Stimulated activated CD4-positive, alpha-beta T cell treated with anti-CD3 and anti-CD28 coated beads, Interleukin-15, amount 100 ng/mL, for 24 hours (primary cell): ENCODE results near the gene NTNG1.
"Not testable (repeated sequence)": the region's sequence is repeated elsewhere in the genome, so short reads cannot be mapped to it uniquely, and the experiment has no call there.

Experiments
- DNase-seq: peaks from one replicate; pipeline ENCODE4 v3.0.0-alpha.2; 2020

The NTNG1 gene

DNA sequence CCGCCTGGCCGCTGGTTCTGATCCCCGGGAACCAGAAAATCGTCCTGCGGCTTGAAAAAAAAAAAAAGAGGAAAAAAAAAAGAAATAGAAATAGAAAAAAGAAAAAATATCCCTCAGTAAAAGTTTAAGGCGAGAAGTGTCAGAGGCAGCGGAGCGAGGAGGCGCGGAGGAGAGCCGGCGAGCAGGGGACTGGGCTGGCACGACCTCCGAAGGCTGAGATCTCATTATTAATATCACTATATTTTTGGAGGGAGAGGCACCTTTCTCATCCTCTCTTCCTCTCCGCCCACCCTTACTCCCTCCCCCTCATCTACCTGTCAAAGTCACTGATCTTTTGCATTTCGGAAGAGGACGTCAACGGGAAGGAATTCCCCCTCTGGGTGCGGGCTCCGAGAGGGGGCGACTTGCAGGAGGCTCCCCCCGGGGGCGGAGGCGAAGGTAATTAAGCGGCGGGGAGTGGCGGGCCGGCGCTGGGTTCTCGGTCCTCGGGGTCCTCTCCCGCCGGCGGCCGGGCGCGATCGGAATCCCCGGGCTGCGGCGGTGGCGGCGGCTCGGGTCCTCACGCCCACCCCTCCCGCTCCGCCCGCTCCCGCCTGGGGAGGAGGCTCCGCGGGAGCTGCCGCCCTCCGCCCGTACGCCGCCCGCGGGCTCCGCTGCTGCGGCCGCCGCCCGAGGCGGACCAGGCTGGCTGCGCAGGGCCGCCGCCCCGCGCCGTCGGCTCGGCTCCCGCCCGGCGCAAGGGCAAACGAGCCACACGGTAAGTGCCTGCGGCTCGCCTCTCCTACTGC, at the start of gene NTNG1:
TSS of gene NTNG1 (plus strand) at position 337 of the 788 bp plus-strand sequence.
- peak; percentile 10 for DNase-seq

DNA sequence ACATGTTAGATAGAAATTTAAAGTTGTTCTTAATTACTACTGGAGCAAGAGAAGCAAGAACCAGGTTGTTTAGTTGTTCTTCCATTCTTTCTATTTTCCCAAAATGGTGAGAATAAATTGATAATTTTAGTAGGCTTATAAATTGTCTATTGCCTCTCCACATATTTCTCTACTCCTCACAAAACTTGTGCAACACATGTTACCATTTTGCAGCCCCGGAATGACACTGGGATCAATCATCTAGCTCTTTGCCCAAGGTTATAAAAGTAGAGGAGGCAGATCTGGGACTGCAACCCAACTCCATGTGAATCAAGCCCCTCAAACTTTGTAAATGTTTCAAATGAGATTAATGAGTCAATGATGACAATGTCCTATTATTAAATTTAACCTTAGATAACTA, 49.4 kb upstream of the NTNG1 start:
- DNase-seq, result no peak

DNA sequence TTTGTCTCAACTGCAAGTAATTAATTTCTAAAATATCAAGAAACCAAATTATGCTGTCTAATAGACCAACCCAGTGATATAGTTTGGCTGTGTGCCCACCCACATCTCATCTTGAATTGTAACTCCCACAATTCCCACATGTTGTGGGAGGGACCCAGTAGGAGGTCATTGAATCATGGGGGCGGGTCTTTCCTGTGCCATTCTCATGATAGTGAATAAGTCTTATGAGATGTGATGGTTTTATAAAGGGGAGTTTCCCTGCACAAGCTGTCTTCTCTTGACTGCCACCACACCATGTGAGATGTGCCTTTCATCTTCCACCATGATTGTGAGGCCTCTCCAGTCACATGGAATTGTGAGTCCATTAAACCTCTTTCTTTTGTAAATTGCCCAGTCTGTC, 47.4 kb upstream of the NTNG1 start:
- not testable (repeated sequence) for DNase-seq

DNA sequence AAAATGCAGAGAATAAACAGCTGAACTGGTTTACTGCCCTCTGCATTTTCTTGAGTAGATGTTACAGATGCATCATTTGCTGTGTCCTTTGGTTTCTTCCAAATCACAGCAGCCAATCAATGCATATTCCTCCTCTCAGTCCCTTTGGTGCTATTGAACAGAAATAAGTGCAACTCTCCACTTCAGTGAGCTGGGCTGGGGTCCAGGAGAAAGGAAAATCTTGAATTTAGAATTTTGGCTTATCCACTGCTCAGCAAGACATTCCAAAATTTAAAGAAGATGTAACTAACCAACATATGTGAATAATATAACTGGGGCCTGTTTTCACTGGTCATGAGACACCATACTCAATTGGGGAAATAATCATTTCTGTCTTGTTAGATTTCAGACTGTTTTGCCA, 45.2 kb upstream of the NTNG1 start:
- DNase-seq, result no peak

DNA sequence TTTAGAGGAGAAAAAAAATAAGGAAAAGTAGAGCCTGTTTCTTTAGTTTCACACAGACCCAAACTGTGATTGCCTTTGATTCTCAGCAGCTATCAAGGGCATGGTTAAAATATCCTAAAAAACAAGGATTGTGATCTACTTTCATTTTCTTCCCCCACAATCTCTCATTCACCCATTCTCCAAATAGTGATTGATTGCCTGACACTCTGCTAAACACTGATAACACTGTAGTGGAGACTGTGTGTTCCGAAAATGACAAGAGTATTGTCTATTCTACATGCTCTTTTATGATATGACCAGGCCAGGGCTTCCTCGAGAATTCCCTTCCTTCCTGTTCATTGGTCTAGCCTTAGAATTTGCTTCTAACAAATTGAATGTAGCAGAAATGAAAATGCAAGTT, 44.1 kb upstream of the NTNG1 start:
- DNase-seq, result no peak

DNA sequence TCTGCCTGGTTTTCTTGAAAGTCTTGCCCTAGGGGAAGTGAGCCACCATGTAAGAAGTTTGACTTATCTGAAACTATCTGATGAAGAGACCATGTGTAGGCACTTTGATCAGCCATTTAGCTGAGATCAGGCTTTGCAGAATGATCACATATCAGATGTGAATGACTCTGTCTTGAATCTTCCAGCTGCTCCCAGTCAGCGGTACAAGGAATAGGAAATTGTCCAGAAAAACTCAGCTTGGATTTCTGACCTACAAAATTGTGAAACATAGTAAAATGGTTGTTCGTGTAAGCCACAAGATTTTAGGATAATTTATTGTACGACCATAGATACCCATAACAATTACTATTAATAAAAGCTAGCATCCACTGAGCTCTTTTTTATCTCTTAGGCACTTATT, 41.9 kb upstream of the NTNG1 start:
- DNase-seq, result no peak

DNA sequence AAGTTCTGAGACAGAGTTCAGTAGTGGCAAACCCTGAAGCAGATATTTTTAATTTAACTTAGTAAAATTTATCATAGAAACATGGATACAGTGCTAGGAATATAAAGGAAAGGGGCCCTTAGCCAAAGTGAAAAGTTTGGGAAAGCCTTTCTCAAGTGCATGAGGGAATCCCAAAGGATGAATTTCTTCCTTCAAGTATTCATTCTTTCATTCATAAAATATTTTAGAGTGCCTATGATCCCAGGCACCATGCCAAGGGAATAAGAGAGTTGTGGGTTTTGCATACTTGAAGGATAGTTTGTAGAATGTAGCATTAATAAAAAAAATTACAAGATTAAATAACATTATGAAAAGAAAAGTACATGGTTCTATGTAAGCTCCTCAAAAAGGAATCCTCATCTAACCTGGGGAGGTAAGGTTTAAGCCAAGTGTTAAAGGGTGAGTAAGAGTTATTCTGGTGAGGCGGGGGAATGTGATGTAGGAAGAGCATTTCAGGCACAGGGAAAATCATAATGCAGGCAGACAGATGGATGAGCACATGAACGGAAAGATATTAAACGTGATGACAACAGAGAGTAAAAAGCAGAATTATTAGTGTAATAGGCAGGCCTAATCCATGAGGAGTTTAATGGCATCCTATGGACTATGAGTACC, 40.4 kb upstream of the NTNG1 start:
- no peak for DNase-seq

DNA sequence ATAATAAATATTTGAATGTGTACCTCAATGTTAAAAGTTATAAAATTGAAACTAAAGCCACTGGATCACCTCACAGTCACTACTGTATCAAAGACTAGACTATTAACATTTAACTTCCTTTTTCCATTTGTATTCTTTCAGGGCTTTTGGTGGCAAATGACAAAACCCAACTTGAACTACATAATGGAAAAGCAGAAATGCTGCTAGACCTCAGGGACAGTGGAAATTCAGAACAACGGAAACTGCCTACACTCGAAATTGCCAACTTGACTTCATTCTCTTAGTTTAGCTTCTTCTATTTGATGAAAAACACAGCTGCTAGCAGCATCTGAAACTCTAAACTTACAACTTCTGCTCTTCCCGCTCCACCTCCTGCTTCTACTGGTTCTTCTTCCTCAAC, 34.9 kb upstream of the NTNG1 start:
- no peak for DNase-seq

DNA sequence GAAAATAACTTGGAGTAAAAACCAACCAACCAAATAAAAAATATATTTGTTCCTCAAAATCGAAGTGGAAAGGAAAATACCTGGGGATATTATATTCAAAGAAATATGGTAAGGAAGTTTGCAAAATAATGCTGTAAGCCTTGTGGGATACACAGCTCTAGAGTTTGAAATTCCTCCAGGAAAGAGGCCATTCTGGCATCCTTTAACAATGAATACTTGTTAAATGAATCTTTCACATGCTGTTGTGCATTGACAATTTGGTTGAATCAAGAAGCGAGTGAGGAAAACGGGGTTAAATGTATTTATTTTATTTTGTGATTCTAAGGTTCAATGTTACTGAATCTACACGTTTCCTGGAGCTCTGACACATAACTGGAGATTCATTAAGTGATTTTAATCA, 30.5 kb upstream of the NTNG1 start:
- no peak for DNase-seq

DNA sequence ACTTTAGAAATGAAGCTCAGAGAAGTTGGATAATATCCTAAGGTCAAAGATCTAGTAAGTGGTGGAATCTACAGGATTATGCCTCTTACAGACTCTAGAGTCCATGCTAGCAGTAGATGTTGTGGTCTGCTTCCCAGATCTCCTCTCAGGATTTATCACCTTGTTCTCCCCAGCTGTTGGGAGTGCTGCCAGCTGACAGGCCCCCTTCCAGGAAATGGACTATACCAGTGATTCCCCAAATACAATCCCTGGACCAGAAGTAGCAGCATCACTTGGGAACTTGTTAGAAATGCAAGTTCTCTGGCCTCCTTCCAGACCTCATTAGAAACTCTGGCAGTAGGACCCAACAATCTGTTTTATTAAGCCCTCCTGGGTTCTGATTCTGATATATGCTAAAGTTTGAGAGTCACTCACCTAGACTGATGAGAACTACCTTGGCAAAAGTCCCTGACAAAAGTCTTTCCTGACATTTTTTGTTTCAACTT, 24.5 kb upstream of the NTNG1 start:
- no peak for DNase-seq

DNA sequence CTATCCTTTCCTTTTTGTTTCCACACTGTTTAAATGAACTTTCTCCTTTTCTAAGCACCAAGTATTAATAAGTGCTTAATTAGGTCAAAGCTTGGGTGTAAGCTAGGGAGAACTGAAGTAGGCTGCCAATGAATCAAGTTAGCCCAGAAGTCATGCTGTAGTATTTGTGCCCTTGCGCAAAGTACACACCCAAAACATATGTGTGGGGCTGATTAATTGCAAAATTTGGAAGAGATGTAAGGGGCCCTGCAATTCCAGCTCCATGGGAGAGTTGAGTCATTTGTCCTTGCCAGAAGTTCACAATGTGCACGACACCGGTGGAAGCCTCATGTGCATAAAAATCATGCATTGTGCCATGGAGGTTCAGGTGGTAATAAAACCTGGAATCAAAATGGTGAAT, 18.6 kb upstream of the NTNG1 start:
- DNase-seq, result no peak

DNA sequence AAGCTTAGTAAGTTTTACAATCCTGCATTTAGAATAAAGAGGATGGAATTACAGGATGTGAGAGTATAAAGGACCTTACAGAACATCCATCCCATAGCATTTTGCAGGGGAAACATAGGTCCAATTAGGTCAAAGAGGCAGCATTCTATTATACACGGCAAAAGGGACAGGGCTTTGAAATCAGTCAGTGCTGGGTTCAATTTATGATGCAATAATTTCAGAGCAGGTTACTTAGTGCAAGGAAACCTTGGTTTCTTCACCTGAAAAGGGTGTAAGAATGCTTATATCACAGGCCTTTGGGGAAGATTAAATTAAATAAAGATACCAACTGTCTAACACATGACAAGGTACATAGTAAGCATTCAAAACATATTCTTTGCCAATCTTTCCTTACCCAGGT, 17.1 kb upstream of the NTNG1 start:
- DNase-seq, result no peak

DNA sequence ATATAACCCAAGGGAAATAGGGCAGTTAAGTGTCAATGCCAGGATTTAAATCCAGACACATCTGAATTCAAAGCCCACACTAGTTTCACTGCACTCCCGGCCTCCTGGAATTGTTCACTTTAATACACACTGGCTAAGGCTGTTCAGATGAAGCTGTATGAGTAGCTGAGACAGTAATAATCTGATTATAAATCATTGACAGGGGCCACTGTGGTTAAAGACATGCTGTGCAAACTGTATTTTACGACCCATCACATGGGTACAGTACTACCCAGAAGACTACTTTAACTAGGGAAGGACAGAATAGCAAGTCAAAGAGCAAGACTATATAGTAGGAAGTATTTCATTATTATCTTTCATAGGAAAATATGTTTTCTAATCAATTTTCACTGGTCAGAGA, 16.1 kb upstream of the NTNG1 start:
- no peak for DNase-seq

DNA sequence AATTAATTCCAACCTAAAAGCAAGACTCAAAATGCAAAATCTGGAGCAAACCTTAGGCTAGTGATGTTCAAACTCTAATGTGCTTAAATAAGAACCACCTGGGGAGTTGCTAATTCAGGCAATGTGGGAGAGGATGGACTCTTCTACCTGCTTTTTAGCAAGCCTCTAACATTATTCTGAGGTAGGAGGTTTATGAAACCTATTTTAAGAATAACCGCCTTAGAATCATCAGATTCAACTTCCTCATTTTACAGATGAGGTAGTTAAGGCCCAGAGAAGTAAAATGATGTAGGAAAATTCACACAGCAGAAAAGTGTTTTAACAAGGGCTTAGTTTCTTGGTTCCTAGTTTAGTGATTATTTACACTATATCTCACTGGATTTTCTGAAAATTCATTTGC, 8.6 kb upstream of the NTNG1 start:
- no peak for DNase-seq

DNA sequence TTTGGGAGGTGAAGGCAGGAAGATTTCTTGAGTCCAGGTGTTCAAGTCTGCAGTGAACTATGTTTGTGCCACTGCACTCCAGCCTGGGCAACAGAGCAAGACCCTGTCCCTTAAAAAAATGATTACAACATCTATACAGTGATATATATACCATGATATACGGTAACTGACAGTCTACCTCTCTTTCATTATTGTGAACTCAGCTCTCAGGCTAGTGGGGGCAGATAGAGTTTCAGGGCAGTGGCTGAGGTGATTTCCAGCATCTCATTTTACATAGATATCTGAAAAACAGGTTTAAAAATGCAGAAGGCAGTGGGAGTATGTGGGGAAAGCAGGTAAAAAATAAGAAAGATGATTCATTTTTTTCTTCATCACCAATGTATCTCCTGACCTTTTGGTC, 8.1 kb upstream of the NTNG1 start:
- DNase-seq, result no peak

DNA sequence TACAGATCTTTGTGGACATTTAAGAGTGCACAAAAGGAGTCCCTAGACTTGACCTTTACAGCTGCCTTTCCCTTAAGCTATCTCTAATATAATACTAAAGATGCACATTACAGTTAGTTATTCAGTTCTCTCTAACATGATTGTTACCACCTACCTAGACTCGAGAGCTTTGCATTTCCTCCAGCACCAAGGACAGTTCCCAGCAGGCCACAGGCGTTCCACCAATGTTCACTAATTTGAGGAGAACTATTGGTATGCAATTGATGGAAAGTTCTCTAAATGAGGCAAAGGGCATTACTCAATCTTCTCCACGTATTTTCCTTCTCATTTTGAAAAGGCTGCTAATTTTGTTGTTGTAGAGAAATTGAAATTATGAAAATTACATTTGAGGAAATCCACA, 5.4 kb upstream of the NTNG1 start:
- peak; percentile 18 for DNase-seq

DNA sequence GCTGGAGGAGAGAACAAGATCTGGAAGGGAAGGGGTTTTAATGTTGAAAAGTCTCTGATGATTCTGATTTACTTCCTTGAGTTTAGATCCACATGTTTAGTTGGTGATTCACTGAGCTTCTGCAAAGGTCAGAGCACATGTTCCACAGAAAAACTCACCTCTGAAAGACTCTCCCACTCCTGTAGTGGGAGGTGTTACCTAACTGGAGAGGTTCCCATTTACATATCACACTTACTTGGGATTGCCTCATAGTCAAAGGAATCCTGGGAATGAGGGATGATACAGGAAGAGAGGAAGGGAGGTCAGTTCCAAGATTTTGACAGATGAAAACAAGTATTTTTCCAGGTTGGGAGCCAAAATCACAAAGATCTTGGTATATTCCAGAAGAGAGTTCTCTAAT, 2.7 kb upstream of the NTNG1 start:
- no peak for DNase-seq

DNA sequence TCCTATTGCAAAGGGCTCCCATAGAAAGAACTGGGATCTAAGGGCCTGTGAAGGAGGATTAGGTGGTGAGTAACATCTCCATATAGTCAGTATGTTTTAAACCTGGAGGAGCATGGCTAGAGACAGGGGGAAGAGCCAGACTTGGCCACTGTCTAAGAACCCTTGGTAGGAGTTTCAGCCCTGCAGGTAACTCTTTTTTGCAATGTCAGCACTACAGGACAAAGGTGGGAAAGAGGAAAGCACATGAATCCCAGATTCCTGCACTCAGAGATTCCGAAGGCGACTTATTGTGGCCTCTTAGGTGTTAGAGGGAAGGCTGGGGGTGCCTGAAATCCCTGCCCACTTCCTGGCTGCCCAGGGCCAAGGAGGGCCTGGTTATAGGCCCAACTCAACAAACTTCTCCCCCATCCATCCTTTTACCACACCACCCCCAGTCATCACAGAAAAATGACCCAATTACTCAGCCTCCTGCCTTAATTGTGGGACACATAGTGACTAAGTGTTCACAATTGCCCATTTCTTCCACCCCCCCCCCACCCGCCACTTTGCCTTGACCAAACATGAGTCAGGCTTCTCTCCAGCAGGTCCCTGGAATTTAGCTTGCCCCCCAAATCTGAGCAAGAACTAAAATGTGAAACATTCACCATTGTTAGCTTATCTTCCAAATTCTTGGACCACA, 1.9 kb upstream of the NTNG1 start:
- no peak for DNase-seq

DNA sequence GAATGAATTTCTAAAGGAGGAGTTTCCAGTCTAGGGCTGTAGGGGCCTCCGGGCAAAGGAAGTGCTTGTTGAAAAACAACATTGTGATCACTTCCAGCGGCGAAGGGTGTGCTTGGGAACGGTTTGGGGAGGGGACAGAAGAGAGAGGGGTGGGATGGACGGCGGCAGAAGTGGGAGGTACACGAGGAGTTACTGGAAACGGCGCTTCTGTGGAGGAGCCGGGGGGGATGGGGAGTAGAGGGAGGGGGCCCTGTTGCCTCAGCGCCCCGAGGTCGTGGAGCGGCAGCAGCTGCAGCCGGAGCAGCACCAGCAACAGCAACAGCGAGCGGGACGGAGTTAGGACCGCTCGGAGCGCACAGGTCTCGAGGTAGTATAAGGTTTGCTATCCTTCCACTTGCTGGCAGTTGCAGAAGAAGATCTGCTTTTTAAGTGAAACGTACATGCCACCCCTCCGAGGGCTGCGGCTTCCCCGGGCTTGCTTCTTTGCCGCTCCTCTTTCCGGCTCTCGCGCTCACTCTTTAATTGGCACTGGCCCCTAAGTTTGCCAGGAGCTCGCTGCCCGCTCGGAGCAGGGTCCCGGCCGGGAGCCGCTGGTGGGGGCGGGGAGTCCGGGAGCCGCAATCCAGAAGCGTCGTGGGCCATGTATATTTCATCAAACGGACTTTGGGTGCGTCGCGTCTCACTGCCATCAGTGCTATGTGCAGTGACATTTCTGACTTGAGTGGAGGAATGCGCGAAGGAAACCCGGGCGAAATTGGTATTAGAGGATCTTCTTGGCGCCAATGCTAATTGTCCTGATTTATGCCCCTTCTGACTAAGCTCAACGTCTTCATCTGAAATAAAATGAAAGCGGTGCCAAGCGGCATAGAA, 771 bp upstream of the NTNG1 start:
- peak; percentile 18 for DNase-seq

DNA sequence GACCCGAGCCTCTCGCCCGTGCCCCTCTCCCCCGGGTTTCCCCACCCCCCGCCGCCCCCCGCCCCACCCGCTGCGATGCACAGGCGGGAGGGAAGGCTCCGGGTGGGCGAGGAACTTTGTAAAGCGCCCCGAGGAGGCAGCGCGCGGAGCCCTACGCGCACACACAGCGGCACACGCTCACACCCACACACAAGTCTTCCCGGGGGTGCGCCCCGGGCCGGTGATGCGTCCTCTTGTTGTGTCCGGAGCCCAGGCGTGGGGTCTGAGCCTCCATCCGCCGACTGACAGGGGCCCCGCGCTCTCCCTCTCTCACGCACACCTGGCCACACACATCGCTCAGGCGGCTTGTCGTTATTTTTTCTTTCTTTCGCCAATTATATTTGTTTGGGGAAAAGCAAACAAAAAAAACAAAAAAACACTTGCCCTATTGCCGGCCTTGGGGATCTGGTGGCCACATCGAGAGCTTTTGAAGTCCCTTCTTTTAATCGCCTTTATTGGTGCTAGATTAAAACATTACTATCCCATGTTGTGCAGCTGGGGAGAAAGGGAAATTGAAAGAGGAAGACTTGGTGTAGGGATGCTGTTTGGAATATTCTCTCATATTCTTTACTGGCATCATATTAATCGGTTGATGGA, 770 bp downstream of the NTNG1 start:
- DNase-seq, result peak; percentile 35

DNA sequence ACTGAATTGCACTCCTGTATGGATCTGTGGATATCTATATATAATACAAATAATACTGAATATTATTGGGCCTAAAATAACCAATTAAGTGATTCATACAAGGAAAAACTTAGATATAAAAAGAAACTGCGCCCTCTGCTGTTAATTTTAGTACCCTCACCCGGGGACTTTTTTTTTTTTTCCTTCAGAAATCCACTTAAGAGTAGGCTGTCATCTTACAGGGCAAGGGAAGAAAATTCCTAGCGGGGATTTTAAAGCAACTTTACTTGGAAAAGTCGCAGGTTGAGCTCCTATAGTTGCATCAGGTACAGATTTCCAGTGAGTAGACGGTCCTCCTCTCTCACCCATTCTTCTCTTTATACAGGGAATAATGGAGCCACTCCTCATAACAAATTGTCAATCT, 1.3 kb downstream of the NTNG1 start:
- DNase-seq, result no peak

DNA sequence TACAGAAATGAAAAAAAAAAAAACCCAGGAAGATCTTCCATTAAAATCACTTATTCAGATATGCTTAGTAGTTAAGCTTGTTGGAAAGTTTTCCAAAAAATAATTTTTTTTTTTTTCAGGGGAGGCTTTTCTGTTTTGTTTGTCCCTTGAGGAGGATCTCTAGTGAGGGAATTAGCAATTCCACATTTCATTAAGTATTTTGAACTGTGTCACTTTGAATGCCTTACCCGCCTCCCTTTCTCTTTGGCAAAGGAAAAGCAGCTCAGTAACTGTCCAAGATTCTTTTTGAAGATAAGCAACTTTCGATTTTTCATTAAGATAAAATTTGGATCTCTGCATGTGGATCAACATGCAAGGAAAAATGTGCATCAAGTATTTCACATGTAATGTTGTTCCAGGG, 1.8 kb downstream of the NTNG1 start:
- DNase-seq, result no peak

DNA sequence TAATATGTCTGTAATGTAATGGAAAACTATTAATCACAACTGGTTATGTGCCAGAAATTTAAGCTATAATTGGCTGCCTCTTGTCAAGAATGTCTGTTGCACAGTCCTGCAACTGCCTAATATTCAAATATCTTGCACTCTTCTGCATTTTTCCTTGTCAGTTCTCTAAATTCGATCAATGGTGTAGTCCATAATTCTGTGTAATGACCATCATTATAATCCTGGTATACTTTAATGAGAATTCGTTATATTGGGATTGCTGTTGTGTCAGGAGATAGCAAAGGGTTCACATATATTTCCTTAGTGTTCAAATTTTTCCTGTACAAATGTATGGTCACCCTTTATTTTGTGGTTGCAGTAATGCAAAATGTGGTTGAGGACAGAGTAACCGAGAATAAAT, 4.8 kb downstream of the NTNG1 start:
- no peak for DNase-seq
